NCI-H82 treated with DMSO at 0.1 percent for 48 hours (cell line): ENCODE data around the gene DAZ4.
"Not testable (repeated sequence)": the region's sequence is repeated elsewhere in the genome, so short reads cannot be mapped to it uniquely, and the experiment has no call there.

Experiments
- DNase-seq: peaks from one replicate; lab custom pipeline; 2025; ENCODE audit not compliant: unreplicated experiment; lab: John Stamatoyannopoulos, UW

The DAZ4 gene, protein sequence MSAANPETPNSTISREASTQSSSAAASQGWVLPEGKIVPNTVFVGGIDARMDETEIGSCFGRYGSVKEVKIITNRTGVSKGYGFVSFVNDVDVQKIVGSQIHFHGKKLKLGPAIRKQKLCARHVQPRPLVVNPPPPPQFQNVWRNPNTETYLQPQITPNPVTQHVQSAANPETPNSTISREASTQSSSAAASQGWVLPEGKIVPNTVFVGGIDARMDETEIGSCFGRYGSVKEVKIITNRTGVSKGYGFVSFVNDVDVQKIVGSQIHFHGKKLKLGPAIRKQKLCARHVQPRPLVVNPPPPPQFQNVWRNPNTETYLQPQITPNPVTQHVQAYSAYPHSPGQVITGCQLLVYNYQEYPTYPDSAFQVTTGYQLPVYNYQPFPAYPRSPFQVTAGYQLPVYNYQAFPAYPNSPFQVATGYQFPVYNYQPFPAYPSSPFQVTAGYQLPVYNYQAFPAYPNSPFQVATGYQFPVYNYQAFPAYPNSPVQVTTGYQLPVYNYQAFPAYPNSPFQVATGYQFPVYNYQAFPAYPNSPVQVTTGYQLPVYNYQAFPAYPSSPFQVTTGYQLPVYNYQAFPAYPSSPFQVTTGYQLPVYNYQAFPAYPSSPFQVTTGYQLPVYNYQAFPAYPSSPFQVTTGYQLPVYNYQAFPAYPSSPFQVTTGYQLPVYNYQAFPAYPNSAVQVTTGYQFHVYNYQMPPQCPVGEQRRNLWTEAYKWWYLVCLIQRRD

DNA sequence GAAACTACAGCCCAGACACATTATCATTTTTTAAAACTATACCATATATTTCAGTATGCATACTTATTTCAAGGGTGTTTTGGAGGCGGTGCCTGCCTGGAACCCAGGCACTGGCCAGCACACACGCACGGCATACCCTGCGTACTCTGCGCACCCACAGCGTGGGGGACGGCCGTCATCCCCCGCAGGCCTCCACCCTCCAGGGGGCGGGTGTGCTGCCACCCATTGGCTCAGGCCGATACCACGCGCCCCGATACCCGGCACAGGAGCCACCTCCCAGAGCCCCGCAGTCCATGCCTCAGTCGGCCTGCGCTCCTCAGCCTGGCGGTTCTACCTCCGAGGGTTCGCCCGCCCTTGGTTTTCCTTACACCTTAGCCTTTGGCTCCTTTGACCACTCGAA is at the start of gene DAZ4:
DAZ4 (plus strand) TSS at position 301 of the 400 bp plus-strand sequence. CDS start 208 bp downstream, outside the sequence.
- not testable (repeated sequence) for DNase-seq

GRCh38 chrY:24813293-24813692 is 20.4 kb upstream of the DAZ4 start, which contains the start of gene DAZ3:
TSS of gene DAZ3 (minus strand) at chrY:24813393. CDS start at chrY:24813185, 208 bp downstream.
- not testable (repeated sequence) for DNase-seq

DNA sequence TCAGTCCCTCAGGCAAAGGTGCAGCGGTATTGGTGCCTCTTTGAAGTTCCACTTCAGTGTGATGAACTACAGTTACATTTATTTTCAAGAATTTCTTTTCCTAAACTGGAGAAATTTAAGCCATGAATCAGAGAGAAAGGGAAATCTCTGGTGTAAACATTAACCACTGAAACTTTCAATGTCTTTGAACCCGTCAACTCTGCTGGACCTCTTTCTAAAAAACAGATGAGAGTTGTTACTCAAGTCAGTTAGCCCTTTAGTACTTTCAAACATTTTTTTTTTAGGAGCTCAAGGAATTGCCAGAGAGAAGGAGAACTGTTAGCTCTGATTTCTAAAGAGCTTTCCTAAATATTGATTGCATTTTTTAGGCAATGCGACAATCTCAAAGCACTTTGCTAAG is 11.9 kb upstream of the DAZ4 start:
- not testable (repeated sequence) for DNase-seq

- DNase-seq, result not testable (repeated sequence)
Observed at GRCh38 chrY:24824184-24824879, 9.4 kb upstream of the DAZ4 start.

GRCh38 chrY:24825069-24825468 is 8.7 kb upstream of the DAZ4 start:
- not testable (repeated sequence) for DNase-seq
